Measurements from ENCODE around the gene TEX13A.

DNA sequence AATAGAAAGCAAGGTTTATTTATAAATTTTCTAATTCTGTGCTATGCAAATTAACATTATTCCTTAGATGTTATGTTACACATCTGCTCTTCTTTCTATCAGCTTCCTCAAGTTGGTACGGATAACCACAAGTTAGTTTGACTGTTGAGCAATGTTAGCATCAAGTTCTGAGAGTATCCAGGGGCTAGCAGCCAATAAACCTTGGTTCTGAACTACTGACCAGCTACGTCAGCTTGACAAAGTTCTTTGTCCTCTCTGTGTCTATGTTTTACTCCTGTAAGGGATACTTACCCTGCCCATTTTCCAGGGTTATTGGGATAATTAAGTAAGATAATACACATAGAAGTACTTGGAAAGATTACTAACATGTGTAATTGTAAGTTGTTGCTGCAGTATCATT is 8.1 kb upstream of the TEX13A start:
- TF ChIP-seq IRF3 (IDR thresholded peaks at IDR 0.05; ENCODE audit: low read depth, low read length), result no peak
- TF ChIP-seq CHD2 (IDR thresholded peaks at IDR 0.05; ENCODE audit: low read length, partially characterized antibody), result no peak
- TF ChIP-seq JUND (IDR thresholded peaks at IDR 0.05), result no peak
- TF ChIP-seq CTCF (IDR thresholded peaks at IDR 0.05), result no peak
- no peak for TF ChIP-seq RAD21 (IDR thresholded peaks at IDR 0.05; ENCODE audit: low read length)
- TF ChIP-seq POLR2AphosphoS5 (IDR thresholded peaks at IDR 0.05; ENCODE audit: low read depth, low read length), result no peak
- TF ChIP-seq GATA2 (CRISPR knock-in tag; IDR thresholded peaks at IDR 0.05), result no peak
- TF ChIP-seq NRF1 (IDR thresholded peaks at IDR 0.05; ENCODE audit: low read depth, low read length), result no peak
- TF ChIP-seq, protein P1, sequence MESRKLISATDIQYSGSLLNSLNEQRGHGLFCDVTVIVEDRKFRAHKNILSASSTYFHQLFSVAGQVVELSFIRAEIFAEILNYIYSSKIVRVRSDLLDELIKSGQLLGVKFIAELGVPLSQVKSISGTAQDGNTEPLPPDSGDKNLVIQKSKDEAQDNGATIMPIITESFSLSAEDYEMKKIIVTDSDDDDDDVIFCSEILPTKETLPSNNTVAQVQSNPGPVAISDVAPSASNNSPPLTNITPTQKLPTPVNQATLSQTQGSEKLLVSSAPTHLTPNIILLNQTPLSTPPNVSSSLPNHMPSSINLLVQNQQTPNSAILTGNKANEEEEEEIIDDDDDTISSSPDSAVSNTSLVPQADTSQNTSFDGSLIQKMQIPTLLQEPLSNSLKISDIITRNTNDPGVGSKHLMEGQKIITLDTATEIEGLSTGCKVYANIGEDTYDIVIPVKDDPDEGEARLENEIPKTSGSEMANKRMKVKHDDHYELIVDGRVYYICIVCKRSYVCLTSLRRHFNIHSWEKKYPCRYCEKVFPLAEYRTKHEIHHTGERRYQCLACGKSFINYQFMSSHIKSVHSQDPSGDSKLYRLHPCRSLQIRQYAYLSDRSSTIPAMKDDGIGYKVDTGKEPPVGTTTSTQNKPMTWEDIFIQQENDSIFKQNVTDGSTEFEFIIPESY (IDR thresholded peaks at IDR 0.05; ENCODE audit: borderline replicate concordance, low read depth), result no peak

Measured in SK-N-SH (cell line).